GM19035 (cell line): Measurements from ENCODE around the gene ZNF337.
"Not testable (repeated sequence)": the region's sequence is repeated elsewhere in the genome, so short reads cannot be mapped to it uniquely, and the experiment has no call there.

Source experiments
- ATAC-seq: cut with Tn5 transposase; IDR thresholded peaks from one replicate; pipeline ENCODE4 v1.9.1; 2021; ENCODE audit not compliant: unreplicated experiment

Gene ZNF337

GRCh38 chr20:25630615-25631014 is 66.0 kb downstream of the ZNF337 start:
- not testable (repeated sequence) for ATAC-seq

DNA sequence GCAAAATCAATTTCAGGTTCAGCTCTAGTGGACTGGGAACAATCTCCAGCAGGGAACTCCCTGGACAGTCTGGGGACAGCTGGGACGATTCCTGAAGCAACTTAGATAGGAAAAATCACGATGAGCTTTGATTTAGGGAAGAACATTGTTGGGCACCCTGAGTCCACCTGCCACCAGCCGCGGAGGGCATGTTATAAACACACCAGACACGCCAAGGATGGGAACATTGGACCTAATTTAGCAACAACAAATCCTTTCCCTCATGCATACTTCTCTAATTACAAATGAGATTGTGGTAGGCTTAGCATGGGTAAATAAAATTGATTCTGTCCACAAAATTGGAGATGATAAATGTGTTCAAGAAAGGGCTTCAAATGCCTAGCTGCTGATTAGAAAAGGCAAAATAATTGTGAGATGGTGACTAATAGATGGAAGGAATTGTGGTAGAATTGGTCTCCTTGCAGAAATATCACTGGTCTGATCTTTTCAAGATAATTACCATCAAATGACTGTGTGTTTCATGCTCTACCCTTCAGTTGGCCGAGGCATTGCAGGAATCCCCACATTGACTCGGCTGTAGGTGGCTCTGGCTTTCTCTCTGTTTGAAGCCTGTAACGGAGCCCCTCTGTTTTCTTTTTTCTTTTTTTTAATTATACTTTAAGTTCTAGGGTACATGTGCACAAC is 66.7 kb downstream of the ZNF337 start:
- ATAC-seq = no peak

DNA sequence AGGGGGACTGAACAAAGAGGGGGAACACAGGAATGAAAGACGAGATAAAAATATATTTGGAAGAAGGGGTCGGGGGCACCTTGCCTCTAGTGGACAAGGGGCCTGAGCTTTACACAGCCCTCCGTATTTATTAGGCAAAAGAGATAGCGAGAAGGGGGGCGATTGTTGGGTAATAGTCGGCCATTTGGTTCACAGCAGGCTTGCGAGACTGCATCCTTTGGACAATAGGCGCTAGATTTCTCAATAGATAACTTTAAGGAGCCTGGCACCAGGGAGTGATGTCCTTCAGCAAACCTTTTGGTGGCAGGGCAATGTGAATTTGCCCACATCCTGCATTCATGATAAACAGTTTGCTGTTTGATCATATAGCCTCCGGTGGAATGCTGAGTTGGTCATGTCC is 69.9 kb downstream of the ZNF337 start:
- no peak for ATAC-seq

DNA sequence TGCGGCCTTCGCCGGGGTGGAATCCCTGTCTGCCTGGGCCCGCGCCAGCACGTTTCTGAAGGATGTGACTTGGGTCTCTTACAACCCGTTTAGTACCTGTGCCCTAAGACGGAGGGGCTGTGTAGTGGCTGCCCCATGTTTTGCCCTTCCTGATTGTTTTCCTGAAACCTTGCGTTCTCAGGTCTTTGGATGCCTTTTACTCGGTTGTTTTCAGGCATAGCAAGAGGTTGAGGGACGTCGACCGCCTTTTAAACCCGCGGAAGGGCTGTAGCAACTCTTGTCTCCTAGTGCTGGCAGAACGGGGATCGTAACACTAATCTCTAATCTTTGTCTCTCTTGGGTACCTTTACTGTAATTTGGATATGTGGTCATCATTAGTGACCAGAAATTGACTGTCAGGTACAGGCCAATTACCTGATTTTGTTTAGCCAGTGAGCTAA is 72.1 kb downstream of the ZNF337 start:
- ATAC-seq = no peak
